Gastroesophageal sphincter (tissue), 3 donors: Measurements from ENCODE around the gene ALDH16A1.

Source experiments
- CTCF ChIP-seq, 4 experiments: fragments of 200-600 bp in 2 of 4; fragments of 450-650 bp in 2 of 4; sonication (generic) in 1 of 4; IDR thresholded peaks; one replicate each; pipeline ENCODE4 v1.5.1; 2017 to 2019; ENCODE audit warnings: antibody characterized with exemption in 4 of 4, mild to moderate bottlenecking in 2 of 4, moderate library complexity in 2 of 4
- POLR2A ChIP-seq, 2 donors: fragments of 450-650 bp; IDR thresholded peaks; one replicate each; pipeline ENCODE4 v1.6.1; 2017; ENCODE audit warnings: antibody characterized with exemption in 2 of 2, mild to moderate bottlenecking in 2 of 2, moderate library complexity in 1 of 2

DNA sequence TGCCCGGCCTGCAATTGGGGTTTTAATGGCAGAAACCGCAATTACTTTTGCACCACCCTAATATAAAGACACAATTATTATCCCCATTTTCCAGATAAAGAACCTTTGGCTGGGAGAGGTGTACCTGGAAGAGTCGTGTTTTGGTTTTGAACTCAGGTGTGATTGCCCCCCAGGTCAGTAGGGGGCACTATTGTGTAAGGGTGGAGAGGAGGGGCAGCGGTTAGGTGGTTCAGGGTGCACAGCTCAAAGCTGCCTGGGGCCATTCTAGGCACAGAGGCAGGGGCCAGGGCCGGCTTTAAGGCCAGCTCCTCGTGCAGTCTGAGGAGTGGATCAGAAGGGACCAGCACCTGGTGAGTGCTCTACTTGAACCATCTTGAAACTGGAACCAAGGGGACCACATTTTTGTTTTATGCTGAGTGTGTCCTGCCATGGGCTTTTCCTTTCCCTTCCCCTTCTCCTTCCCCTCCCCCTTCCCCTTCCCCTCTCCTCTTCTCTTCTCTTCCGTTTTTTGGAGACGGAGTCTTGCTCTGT lies 53.6 kb downstream of the ALDH16A1 start:
- TF ChIP-seq CTCF (IDR thresholded peaks at IDR 0.05) = peak in 3 of 4 experiments; percentile 62 to 86 (median 65)
- TF ChIP-seq POLR2A (IDR thresholded peaks at IDR 0.05) = no peak
